OCI-LY1 (cell line): ENCODE data around the gene KRTAP22-1.

ENCODE experiments used
- H2AFZ ChIP-seq: fragments of 200-600 bp; sonication (generic), shearing (Covaris generic); 2 replicates; pipeline ENCODE4 v1.6.0; 2014; ENCODE audit warnings: antibody characterized with exemption, mild to moderate bottlenecking, low read length
- H3F3A ChIP-seq: fragments of 200-600 bp; sonication (generic), shearing (Covaris generic); 2 replicates; pipeline ENCODE4 v1.6.0; 2014; ENCODE audit warnings: mild to moderate bottlenecking, antibody characterized with exemption, low read length, moderate library complexity; ENCODE audit not compliant: insufficient read depth
- H3K27ac ChIP-seq: fragments of 200-600 bp; sonication (generic); 2 replicates; pipeline ENCODE4 v1.5.1; 2014; ENCODE audit warnings: low read length, mixed run types, mild to moderate bottlenecking, low read depth; ENCODE audit not compliant: poor library complexity, severe bottlenecking
- H3K27me3 ChIP-seq: fragments of 200-600 bp; sonication (generic); 2 replicates; pipeline ENCODE4 v1.6.0; 2014; ENCODE audit warnings: antibody characterized with exemption, mild to moderate bottlenecking, low read length, moderate library complexity; ENCODE audit not compliant: insufficient read depth
- H3K36me3 ChIP-seq: fragments of 200-600 bp; sonication (generic); 2 replicates; pipeline ENCODE4 v1.6.1; 2014; ENCODE audit warnings: mild to moderate bottlenecking, antibody characterized with exemption, low read length, moderate library complexity, mixed read lengths; ENCODE audit not compliant: insufficient read depth
- H3K4me1 ChIP-seq: fragments of 200-600 bp; sonication (generic); 2 replicates; pipeline ENCODE4 v1.5.1; 2014; ENCODE audit warnings: mild to moderate bottlenecking, low read length, moderate library complexity; ENCODE audit not compliant: insufficient read depth, severe bottlenecking
- H3K4me2 ChIP-seq: fragments of 200-600 bp; sonication (generic), shearing (Covaris generic); 2 replicates; pipeline ENCODE4 v1.6.1; 2014; ENCODE audit warnings: low read length
- H3K4me3 ChIP-seq: fragments of 200-600 bp; sonication (generic); 2 replicates; pipeline ENCODE4 v1.5.1; 2014; ENCODE audit warnings: low read length, low read depth, mild to moderate bottlenecking, mixed read lengths; ENCODE audit not compliant: poor library complexity, severe bottlenecking
- H3K79me2 ChIP-seq: fragments of 200-600 bp; shearing (Covaris generic); 2 replicates; pipeline ENCODE4 v1.6.1; 2016; ENCODE audit warnings: mixed run types, low read length, mixed read lengths; ENCODE audit not compliant: insufficient read depth
- H3K9ac ChIP-seq: fragments of 200-600 bp; sonication (generic), shearing (Covaris generic); 2 replicates; pipeline ENCODE4 v1.6.1; 2014; ENCODE audit warnings: mild to moderate bottlenecking, low read length, mixed read lengths
- H3K9me2 ChIP-seq: fragments of 200-600 bp; sonication (generic), shearing (Covaris generic); 2 replicates; pipeline ENCODE4 v1.6.1; 2014; ENCODE audit warnings: low read depth, mild to moderate bottlenecking, low read length, mixed read lengths
- H3K9me3 ChIP-seq: fragments of 200-600 bp; shearing (Covaris generic); 2 replicates; pipeline ENCODE4 v1.6.1; 2014; ENCODE audit warnings: low read length, mixed read lengths
- H4K20me1 ChIP-seq: fragments of 200-600 bp; sonication (generic), shearing (Covaris generic); 2 replicates; pipeline ENCODE4 v1.6.0; 2016; ENCODE audit warnings: mild to moderate bottlenecking, low read length; ENCODE audit not compliant: insufficient read depth
- EZH2 ChIP-seq: fragments of 200-600 bp; sonication (generic), shearing (Covaris generic); IDR thresholded peaks from 2 replicates; pipeline ENCODE4 v1.8.0; 2017; ENCODE audit warnings: borderline replicate concordance, mixed run types, mild to moderate bottlenecking, antibody characterized with exemption, low read length, moderate library complexity, mixed read lengths
- TF ChIP-seq, protein P1 (sequence below): fragments of 200-600 bp; sonication (generic), shearing (Covaris generic); IDR thresholded peaks from 2 replicates; pipeline ENCODE4 v1.5.1; 2017; ENCODE audit warnings: mild to moderate bottlenecking, antibody characterized with exemption, low read length, moderate library complexity, mixed read lengths

KRTAP22-1 gene

DNA sequence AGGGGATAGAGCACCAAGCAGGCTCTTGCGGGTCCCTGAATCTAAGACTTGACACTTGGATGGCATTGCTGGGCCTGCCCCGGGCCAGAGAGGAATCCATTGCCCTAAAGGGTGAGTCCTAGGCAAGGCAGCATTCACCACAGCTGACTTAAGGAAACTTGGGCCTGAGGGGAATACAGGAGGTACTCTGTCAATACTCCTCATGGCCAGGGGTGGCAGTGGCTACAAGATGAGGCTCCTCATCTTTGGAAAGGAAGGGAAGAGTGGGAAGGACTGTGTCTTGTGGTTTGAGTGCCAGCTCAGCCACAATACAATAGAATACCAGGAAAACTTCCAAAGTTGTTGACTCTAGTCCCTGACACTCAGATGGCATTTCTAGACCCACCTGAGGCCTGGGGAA is 5.1 kb downstream of the KRTAP22-1 start:
- no peaks in the 10 kb centered on the region for H3K4me1 ChIP-seq
- no peaks in the 10 kb centered on the region for H3K79me2 ChIP-seq
- no peaks in the 10 kb centered on the region for H3K9me2 ChIP-seq
- no peak for TF ChIP-seq EZH2
- TF ChIP-seq, protein P1, sequence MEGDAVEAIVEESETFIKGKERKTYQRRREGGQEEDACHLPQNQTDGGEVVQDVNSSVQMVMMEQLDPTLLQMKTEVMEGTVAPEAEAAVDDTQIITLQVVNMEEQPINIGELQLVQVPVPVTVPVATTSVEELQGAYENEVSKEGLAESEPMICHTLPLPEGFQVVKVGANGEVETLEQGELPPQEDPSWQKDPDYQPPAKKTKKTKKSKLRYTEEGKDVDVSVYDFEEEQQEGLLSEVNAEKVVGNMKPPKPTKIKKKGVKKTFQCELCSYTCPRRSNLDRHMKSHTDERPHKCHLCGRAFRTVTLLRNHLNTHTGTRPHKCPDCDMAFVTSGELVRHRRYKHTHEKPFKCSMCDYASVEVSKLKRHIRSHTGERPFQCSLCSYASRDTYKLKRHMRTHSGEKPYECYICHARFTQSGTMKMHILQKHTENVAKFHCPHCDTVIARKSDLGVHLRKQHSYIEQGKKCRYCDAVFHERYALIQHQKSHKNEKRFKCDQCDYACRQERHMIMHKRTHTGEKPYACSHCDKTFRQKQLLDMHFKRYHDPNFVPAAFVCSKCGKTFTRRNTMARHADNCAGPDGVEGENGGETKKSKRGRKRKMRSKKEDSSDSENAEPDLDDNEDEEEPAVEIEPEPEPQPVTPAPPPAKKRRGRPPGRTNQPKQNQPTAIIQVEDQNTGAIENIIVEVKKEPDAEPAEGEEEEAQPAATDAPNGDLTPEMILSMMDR: no peak
- no peaks in the 10 kb centered on the region for H3F3A ChIP-seq
- H3K9me3 ChIP-seq: no peaks in the 10 kb centered on the region
- no peak overlapping the region for H3K4me3 ChIP-seq
- no peaks in the 10 kb centered on the region for H3K36me3 ChIP-seq
- H3K27me3 ChIP-seq: no peaks in the 10 kb centered on the region
- H2AFZ ChIP-seq: no peak overlapping the region
- H3K9ac ChIP-seq: no peak overlapping the region
- no peaks in the 10 kb centered on the region for H4K20me1 ChIP-seq
- no peak overlapping the region for H3K27ac ChIP-seq
- H3K4me2 ChIP-seq: no peak overlapping the region

DNA sequence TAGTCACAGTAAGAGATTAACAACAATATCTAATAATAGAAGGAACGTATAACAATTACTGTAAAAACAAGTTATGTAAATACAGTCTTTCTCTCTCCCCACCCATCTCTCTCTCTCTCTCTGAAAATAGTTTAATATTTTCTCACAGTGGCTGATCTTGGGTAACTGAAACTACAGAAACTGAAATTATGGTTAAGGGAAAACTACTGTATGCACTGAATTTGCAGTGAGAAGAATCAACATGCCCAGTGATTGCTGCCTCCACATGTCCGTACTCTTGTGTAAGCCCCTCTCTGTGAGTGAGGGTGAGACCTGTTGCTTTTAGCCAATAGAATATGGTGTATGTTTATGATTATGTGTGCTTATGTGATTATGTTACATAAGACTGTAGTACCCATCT is 11.2 kb downstream of the KRTAP22-1 start:
- H3K4me2 ChIP-seq: no peak overlapping the region
- no peaks in the 10 kb centered on the region for H3K27me3 ChIP-seq
- no peak overlapping the region for H3K9ac ChIP-seq
- no peak overlapping the region for H3K4me3 ChIP-seq
- H2AFZ ChIP-seq: no peak overlapping the region
- H3K27ac ChIP-seq: no peak overlapping the region
- H3K79me2 ChIP-seq: no peaks in the 10 kb centered on the region
- no peaks in the 10 kb centered on the region for H3K9me2 ChIP-seq
- no peaks in the 10 kb centered on the region for H3F3A ChIP-seq
- no peaks in the 10 kb centered on the region for H4K20me1 ChIP-seq
- no peaks in the 10 kb centered on the region for H3K36me3 ChIP-seq
- H3K9me3 ChIP-seq: no peaks in the 10 kb centered on the region
- TF ChIP-seq EZH2: no peak
- TF ChIP-seq, protein P1: no peak
- no peaks in the 10 kb centered on the region for H3K4me1 ChIP-seq

DNA sequence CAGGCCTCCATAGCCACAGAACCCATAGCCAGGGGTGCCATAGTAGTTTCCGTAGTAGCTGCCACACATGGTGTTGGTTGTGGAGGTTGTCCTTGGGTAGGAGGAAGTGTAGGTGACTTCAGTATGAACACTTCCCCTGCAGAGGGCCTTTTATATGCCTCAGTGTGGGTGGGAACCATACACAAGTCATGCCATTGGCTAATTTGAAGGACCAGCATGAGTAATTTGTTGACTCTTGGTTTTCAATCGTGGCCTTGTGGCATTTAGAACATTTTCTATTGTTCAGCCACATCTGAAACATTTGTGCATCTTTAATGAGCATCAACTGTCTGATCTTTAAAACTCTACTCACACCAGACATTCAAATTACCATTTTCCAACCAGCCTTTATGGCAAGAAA is 12.9 kb downstream of the KRTAP22-1 start, which contains the start of gene KRTAP6-1:
Gene KRTAP6-1, minus strand, starts transcription at position 95 of the 400 bp plus-strand sequence. Its CDS starts 26 bp downstream, at position 69.
- no peak within 1 kb of the TSS for H2AFZ ChIP-seq
- no peak within 1 kb of the TSS for H3K4me2 ChIP-seq

More for the DNA sequence above, 12.9 kb downstream of the KRTAP22-1 start, which contains the start of gene KRTAP6-1:
- Histone ChIP-seq H3K4me1 (no peaks in the 10 kb centered on the region), H3K79me2 (no peaks in the 10 kb centered on the region), H3K9me2 (no peaks in the 10 kb centered on the region), H3K9me3 (no peaks in the 10 kb centered on the region), H3F3A (no peaks in the 10 kb centered on the region), H3K36me3 (no peaks in the 10 kb centered on the region), H3K27ac (no peak within 1 kb of the TSS), H3K4me3 (no peak within 1 kb of the TSS), H4K20me1 (no peaks in the 10 kb centered on the region), H3K9ac (no peak within 1 kb of the TSS), H3K27me3 (no peaks in the 10 kb centered on the region)
- no peak for TF ChIP-seq EZH2
- TF ChIP-seq, protein P1: no peak
